Thyroid gland (tissue), 4 donors: ENCODE measurements around the gene CNNM1.

Source experiments
- CTCF ChIP-seq, 6 experiments: fragments of 200-600 bp in 3 of 6; fragments of 450-650 bp in 3 of 6; sonication (generic) in 3 of 6; IDR thresholded peaks; one replicate each; pipeline ENCODE4 v1.5.1; 2016 to 2019; ENCODE audit warnings: antibody characterized with exemption in 6 of 6, mild to moderate bottlenecking in 2 of 6, inconsistent platforms in 1 of 6, moderate library complexity in 1 of 6
- POLR2A ChIP-seq, 2 donors: fragments of 450-650 bp; IDR thresholded peaks; one replicate each; pipeline ENCODE4 v1.6.1; 2017; ENCODE audit warnings: antibody characterized with exemption in 2 of 2, mild to moderate bottlenecking in 2 of 2, moderate library complexity in 1 of 2

GRCh38 chr10:99369126-99369525 is 40.0 kb downstream of the CNNM1 start:
- TF ChIP-seq CTCF (IDR thresholded peaks at IDR 0.05) (no peak), POLR2A (IDR thresholded peaks at IDR 0.05) (no peak)
